ENCODE data around the gene ZC3HAV1.

GRCh38 chr7:139117599-139118233, 8.2 kb upstream of the ZC3HAV1 start:
- no peak for TF ChIP-seq CTCF (IDR thresholded peaks at IDR 0.05; ENCODE audit: insufficient read depth, low read length)
- no peak for TF ChIP-seq SPI1 (IDR thresholded peaks at IDR 0.05; ENCODE audit: borderline replicate concordance, low read depth)

Data from HL-60 (cell line).